SK-N-SH treated with all-trans-retinoic acid at 6 μM for 48 hours (cell line): ENCODE measurements around the gene IL4R.

Source experiments
- ARNTL ChIP-seq: fragments of 450-650 bp; formaldehyde crosslinking; IDR thresholded peaks from 2 replicates; pipeline ENCODE4 v1.5.0; 2020; ENCODE audit warnings: low read depth, mild to moderate bottlenecking, moderate library complexity, borderline replicate concordance
- ESRRG ChIP-seq: fragments of 250-450 bp; sonication (Bioruptor Pico); IDR thresholded peaks from 2 replicates; pipeline ENCODE4 v1.6.1; 2021; ENCODE audit warnings: mild to moderate bottlenecking
- PATZ1 ChIP-seq: fragments of 250-450 bp; sonication (Bioruptor Pico); IDR thresholded peaks from 2 replicates; pipeline ENCODE4 v1.8.0; 2020; ENCODE audit warnings: mild to moderate bottlenecking, moderate library complexity, borderline replicate concordance
- RARB ChIP-seq: fragments of 250-450 bp; sonication (Bioruptor Pico); IDR thresholded peaks from 2 replicates; pipeline ENCODE4 v1.8.0; 2021; ENCODE audit warnings: mild to moderate bottlenecking, moderate library complexity
- TCF4 ChIP-seq: fragments of 250-450 bp; sonication (Bioruptor Pico); IDR thresholded peaks from 2 replicates; pipeline ENCODE4 v1.8.0; 2021; ENCODE audit warnings: mild to moderate bottlenecking, moderate library complexity, borderline replicate concordance
- TOX ChIP-seq: fragments of 250-450 bp; sonication (Bioruptor Pico); IDR thresholded peaks from 2 replicates; pipeline ENCODE4 v1.8.0; 2021; ENCODE audit warnings: mild to moderate bottlenecking, moderate library complexity, borderline replicate concordance
- ZFP3 ChIP-seq: fragments of 250-450 bp; sonication (Bioruptor Pico); IDR thresholded peaks from 2 replicates; pipeline ENCODE4 v1.5.0; 2020; ENCODE audit warnings: mild to moderate bottlenecking, moderate library complexity
- ZFP30 ChIP-seq: fragments of 450-650 bp; formaldehyde crosslinking; IDR thresholded peaks from 2 replicates; pipeline ENCODE4 v1.5.0; 2022; ENCODE audit warnings: mild to moderate bottlenecking, moderate library complexity
- ZNF565 ChIP-seq: fragments of 450-650 bp; formaldehyde crosslinking; conservative IDR thresholded peaks from 2 replicates; pipeline ENCODE4 v1.5.0; 2020; ENCODE audit warnings: low read depth, mild to moderate bottlenecking, moderate library complexity
- TF ChIP-seq, protein P1 (sequence below): fragments of 250-450 bp; sonication (Bioruptor Pico); IDR thresholded peaks from 2 replicates; pipeline ENCODE4 v1.5.1; 2021; ENCODE audit warnings: mild to moderate bottlenecking, moderate library complexity
- TF ChIP-seq, protein P2 (sequence below): fragments of 250-450 bp; sonication (Bioruptor Pico); IDR thresholded peaks from 2 replicates; pipeline ENCODE4 v1.5.1; 2020; ENCODE audit warnings: low read depth, mild to moderate bottlenecking, moderate library complexity

DNA sequence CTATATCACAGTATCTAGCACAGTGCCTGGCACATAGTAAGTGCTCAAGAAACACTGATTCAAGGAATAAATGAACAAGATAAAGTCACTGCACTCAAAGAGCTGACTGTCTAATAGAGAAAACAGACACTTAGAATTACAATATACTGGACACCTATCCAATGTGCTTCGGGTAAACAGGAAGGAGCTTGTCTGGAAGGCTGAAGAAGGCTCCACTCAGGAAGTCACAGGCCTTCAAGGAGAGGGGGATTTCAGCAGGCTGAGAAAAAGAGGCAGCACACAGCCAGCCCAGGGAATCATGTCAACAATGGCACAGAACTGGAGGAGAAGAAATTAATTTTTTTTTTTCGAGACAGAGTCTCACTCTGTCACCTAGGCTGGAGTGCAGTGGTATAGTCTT lies 9.7 kb upstream of the IL4R start:
- TF ChIP-seq ARNTL (CRISPR knock-in tag), result no peak
- no peak for TF ChIP-seq TCF4
- TF ChIP-seq PATZ1 (CRISPR knock-in tag), result no peak
- no peak for TF ChIP-seq TOX (CRISPR knock-in tag)
- TF ChIP-seq ZNF565 (CRISPR knock-in tag), result no peak
- no peak for TF ChIP-seq ZFP3 (CRISPR knock-in tag)
- TF ChIP-seq, protein P1, sequence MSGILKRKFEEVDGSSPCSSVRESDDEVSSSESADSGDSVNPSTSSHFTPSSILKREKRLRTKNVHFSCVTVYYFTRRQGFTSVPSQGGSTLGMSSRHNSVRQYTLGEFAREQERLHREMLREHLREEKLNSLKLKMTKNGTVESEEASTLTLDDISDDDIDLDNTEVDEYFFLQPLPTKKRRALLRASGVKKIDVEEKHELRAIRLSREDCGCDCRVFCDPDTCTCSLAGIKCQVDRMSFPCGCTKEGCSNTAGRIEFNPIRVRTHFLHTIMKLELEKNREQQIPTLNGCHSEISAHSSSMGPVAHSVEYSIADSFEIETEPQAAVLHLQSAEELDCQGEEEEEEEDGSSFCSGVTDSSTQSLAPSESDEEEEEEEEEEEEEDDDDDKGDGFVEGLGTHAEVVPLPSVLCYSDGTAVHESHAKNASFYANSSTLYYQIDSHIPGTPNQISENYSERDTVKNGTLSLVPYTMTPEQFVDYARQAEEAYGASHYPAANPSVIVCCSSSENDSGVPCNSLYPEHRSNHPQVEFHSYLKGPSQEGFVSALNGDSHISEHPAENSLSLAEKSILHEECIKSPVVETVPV (CRISPR knock-in tag), result no peak
- TF ChIP-seq ESRRG (CRISPR knock-in tag), result no peak
- TF ChIP-seq, protein P2, sequence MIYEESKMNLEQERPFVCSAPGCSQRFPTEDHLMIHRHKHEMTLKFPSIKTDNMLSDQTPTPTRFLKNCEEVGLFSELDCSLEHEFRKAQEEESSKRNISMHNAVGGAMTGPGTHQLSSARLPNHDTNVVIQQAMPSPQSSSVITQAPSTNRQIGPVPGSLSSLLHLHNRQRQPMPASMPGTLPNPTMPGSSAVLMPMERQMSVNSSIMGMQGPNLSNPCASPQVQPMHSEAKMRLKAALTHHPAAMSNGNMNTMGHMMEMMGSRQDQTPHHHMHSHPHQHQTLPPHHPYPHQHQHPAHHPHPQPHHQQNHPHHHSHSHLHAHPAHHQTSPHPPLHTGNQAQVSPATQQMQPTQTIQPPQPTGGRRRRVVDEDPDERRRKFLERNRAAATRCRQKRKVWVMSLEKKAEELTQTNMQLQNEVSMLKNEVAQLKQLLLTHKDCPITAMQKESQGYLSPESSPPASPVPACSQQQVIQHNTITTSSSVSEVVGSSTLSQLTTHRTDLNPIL (CRISPR knock-in tag), result no peak
- no peak for TF ChIP-seq ZFP30 (CRISPR knock-in tag)
- TF ChIP-seq RARB (CRISPR knock-in tag), result no peak
